Trophoblast cell (in vitro differentiated cells and primary cell): ENCODE results near the gene PCLO.
"Not testable (repeated sequence)": the region's sequence is repeated elsewhere in the genome, so short reads cannot be mapped to it uniquely, and the experiment has no call there.

Experiments used
- DNase-seq, 2 donors: peaks; one replicate each; pipeline ENCODE4 v3.0.0-alpha.2; 2016
- H2AFZ ChIP-seq: 2 replicates; pipeline ENCODE4 v1.6.1; 2013; ENCODE audit warnings: low read length, moderate library complexity, mild to moderate bottlenecking; ENCODE audit not compliant: insufficient read depth, poor library complexity
- H2AK5ac ChIP-seq: 2 replicates; pipeline ENCODE4 v1.6.1; 2013; ENCODE audit warnings: mild to moderate bottlenecking, low read length
- H2BK120ac ChIP-seq: 2 replicates; pipeline ENCODE4 v1.6.1; 2013; ENCODE audit warnings: low read length, mild to moderate bottlenecking, moderate library complexity; ENCODE audit not compliant: insufficient read depth, poor library complexity
- H2BK12ac ChIP-seq: 2 replicates; pipeline ENCODE4 v1.6.1; 2013; ENCODE audit warnings: mild to moderate bottlenecking, low read length, moderate library complexity
- H2BK5ac ChIP-seq: 2 replicates; pipeline ENCODE4 v1.6.1; 2013; ENCODE audit warnings: low read length, low read depth, moderate library complexity, mild to moderate bottlenecking; ENCODE audit not compliant: poor library complexity
- H3K14ac ChIP-seq: 2 replicates; pipeline ENCODE4 v1.6.1; 2013; ENCODE audit warnings: mild to moderate bottlenecking, low read length
- H3K18ac ChIP-seq: 2 replicates; pipeline ENCODE4 v1.6.1; 2013; ENCODE audit warnings: mild to moderate bottlenecking, low read length
- H3K23ac ChIP-seq: 2 replicates; pipeline ENCODE4 v1.6.1; 2013; ENCODE audit warnings: low read length
- H3K27ac ChIP-seq: 2 replicates; pipeline ENCODE4 v1.5.1; 2013; ENCODE audit warnings: low read depth, mild to moderate bottlenecking, inconsistent platforms, low read length, moderate library complexity
- H3K27me3 ChIP-seq: 2 replicates; pipeline ENCODE4 v1.6.1; 2013; ENCODE audit warnings: inconsistent platforms, mild to moderate bottlenecking, low read length, moderate library complexity; ENCODE audit not compliant: insufficient read depth
- H3K36me3 ChIP-seq, 2 experiments: 1 replicate in 1 of 2; 2 replicates in 1 of 2; pipeline ENCODE4 v1.6.1; 2013; ENCODE audit warnings: low read length in 2 of 2, mild to moderate bottlenecking in 2 of 2, moderate library complexity in 1 of 2; ENCODE audit not compliant: insufficient read depth in 2 of 2, control insufficient read depth in 1 of 2
- H3K4ac ChIP-seq: 2 replicates; pipeline ENCODE4 v1.6.1; 2013; ENCODE audit warnings: low read depth, mild to moderate bottlenecking, low read length, moderate library complexity
- H3K4me1 ChIP-seq, 2 experiments: 1 replicate in 1 of 2; 2 replicates in 1 of 2; pipeline ENCODE4 v1.6.1; 2013; ENCODE audit warnings: low read length in 2 of 2, mild to moderate bottlenecking in 2 of 2, moderate library complexity in 1 of 2; ENCODE audit not compliant: insufficient read depth in 2 of 2, control insufficient read depth in 1 of 2
- H3K4me2 ChIP-seq: 2 replicates; pipeline ENCODE4 v1.6.1; 2013; ENCODE audit warnings: inconsistent platforms, mild to moderate bottlenecking, low read length, moderate library complexity
- H3K4me3 ChIP-seq: 2 replicates; pipeline ENCODE4 v1.5.1; 2013; ENCODE audit warnings: mild to moderate bottlenecking, low read depth, low read length, inconsistent platforms
- H3K79me1 ChIP-seq: one replicate; pipeline ENCODE4 v1.6.1; 2013; ENCODE audit warnings: low read length
- H3K79me2 ChIP-seq: 2 replicates; pipeline ENCODE4 v1.6.1; 2013; ENCODE audit warnings: low read length, mild to moderate bottlenecking; ENCODE audit not compliant: control insufficient read depth, insufficient read depth, poor library complexity
- H3K9ac ChIP-seq: 2 replicates; pipeline ENCODE4 v1.6.1; 2013; ENCODE audit warnings: mild to moderate bottlenecking, low read length
- H3K9me3 ChIP-seq: 2 replicates; pipeline ENCODE4 v1.6.1; 2013; ENCODE audit warnings: low read depth, mild to moderate bottlenecking, control low read depth, inconsistent platforms, low read length; ENCODE audit not compliant: insufficient read depth
- H4K12ac ChIP-seq: 2 replicates; pipeline ENCODE4 v1.6.1; 2013; ENCODE audit warnings: low read depth, mild to moderate bottlenecking, low read length, moderate library complexity
- H4K8ac ChIP-seq: 2 replicates; pipeline ENCODE4 v1.6.1; 2013; ENCODE audit warnings: low read depth, mild to moderate bottlenecking, low read length, moderate library complexity
- H4K91ac ChIP-seq: one replicate; pipeline ENCODE4 v1.6.1; 2013; ENCODE audit warnings: low read depth, mild to moderate bottlenecking, low read length, moderate library complexity
- WGBS: extraction: QIAGEN DNeasy Blood & Tissue Kit; methylation state at CpG from one replicate; pipeline ENCODE4 v1.1.7; 2013; ENCODE audit warnings: missing lambda C conversion rate; ENCODE audit not compliant: insufficient read length, insufficient coverage; ENCODE audit errors: extremely low coverage; 5-methylcytosine and 5-hydroxymethylcytosine counted together

The PCLO gene

DNA sequence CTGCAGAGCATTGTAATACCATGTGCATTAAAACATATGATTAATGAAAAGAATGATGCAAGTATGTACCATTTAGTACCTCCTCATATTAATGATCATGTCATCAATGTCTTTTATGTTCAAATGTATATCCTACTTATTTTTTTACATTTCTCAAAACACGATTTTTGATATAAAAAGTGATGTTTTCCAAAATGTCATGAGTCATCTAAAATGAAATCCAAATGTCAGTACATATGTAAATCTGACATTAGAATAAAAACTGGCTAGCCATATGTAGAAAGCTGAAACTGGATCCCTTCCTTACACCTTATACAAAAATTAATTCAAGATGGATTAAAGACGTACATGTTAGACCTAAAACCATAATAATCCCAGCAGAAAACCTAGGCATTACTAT, 261.6 kb downstream of the PCLO start:
- H3K79me2 ChIP-seq, H2BK12ac ChIP-seq, H3K14ac ChIP-seq, H2AK5ac ChIP-seq, H3K79me1 ChIP-seq, H3K18ac ChIP-seq, H4K91ac ChIP-seq, H3K4me2 ChIP-seq, H3K36me3 ChIP-seq, H4K12ac ChIP-seq, H3K23ac ChIP-seq, DNase-seq, H3K27ac ChIP-seq, H2BK5ac ChIP-seq, H3K9ac ChIP-seq, H3K4me1 ChIP-seq, H3K4ac ChIP-seq, H3K9me3 ChIP-seq, H2BK120ac ChIP-seq, H4K8ac ChIP-seq, H3K27me3 ChIP-seq, H3K4me3 ChIP-seq, H2AFZ ChIP-seq: not testable (repeated sequence)
- WGBS = no CpG with 5 or more reads among the region's 2 CpGs

GRCh38 chr7:82897500-82897899, 265.2 kb downstream of the PCLO start:
- H3K27me3 ChIP-seq = no peaks in the 10 kb centered on the region
- no peak overlapping the region for H3K18ac ChIP-seq
- no peak overlapping the region for H2BK5ac ChIP-seq
- H4K12ac ChIP-seq = no peak overlapping the region
- H3K79me2 ChIP-seq = no peaks in the 10 kb centered on the region
- DNase-seq = no peak
- no peak overlapping the region for H3K14ac ChIP-seq
- H4K91ac ChIP-seq = no peak overlapping the region
- no peak overlapping the region for H3K4me3 ChIP-seq
- no peak overlapping the region for H4K8ac ChIP-seq
- no peak overlapping the region for H3K23ac ChIP-seq
- H2BK120ac ChIP-seq = no peak overlapping the region
- H2AK5ac ChIP-seq = no peak overlapping the region
- WGBS = no CpG with 5 or more reads among the region's 3 CpGs
- no peak overlapping the region for H3K27ac ChIP-seq
- no peak overlapping the region for H3K4ac ChIP-seq
- H3K9ac ChIP-seq = no peak overlapping the region
- no peaks in the 10 kb centered on the region for H3K4me1 ChIP-seq
- no peaks in the 10 kb centered on the region for H3K36me3 ChIP-seq
- no peaks in the 10 kb centered on the region for H3K9me3 ChIP-seq
- no peak overlapping the region for H3K4me2 ChIP-seq
- no peak overlapping the region for H2BK12ac ChIP-seq
- no peaks in the 10 kb centered on the region for H3K79me1 ChIP-seq
- H2AFZ ChIP-seq = no peak overlapping the region

- not testable (repeated sequence) for H2BK5ac ChIP-seq, H4K8ac ChIP-seq, H2BK12ac ChIP-seq, H3K23ac ChIP-seq, H2AK5ac ChIP-seq, H3K4me2 ChIP-seq, H3K79me2 ChIP-seq, H3K4ac ChIP-seq, H3K9me3 ChIP-seq, H3K14ac ChIP-seq, H3K4me1 ChIP-seq, DNase-seq, H3K27me3 ChIP-seq, H4K91ac ChIP-seq, H3K18ac ChIP-seq, H2AFZ ChIP-seq, H4K12ac ChIP-seq, H3K4me3 ChIP-seq, H3K27ac ChIP-seq, H3K9ac ChIP-seq, H2BK120ac ChIP-seq, H3K79me1 ChIP-seq, H3K36me3 ChIP-seq
- WGBS = no CpG with 5 or more reads among the region's 7 CpGs
Observed at GRCh38 chr7:82894341-82894740, 268.3 kb downstream of the PCLO start.

- Histone ChIP-seq H3K9ac (no peak overlapping the region), H2BK12ac (no peak overlapping the region), H3K18ac (no peak overlapping the region), H3K4ac (no peak overlapping the region), H3K9me3 (no peaks in the 10 kb centered on the region), H3K27ac (no peak overlapping the region), H3K23ac (no peak overlapping the region), H3K79me1 (no peaks in the 10 kb centered on the region), H2BK120ac (no peak overlapping the region), H4K91ac (no peak overlapping the region), H2AK5ac (no peak overlapping the region), H3K36me3 (no peaks in the 10 kb centered on the region), H3K14ac (no peak overlapping the region), H4K12ac (no peak overlapping the region), H3K79me2 (no peaks in the 10 kb centered on the region), H4K8ac (no peak overlapping the region), H3K4me1 (no peaks in the 10 kb centered on the region), H3K4me2 (no peak overlapping the region), H3K27me3 (no peaks in the 10 kb centered on the region), H2BK5ac (no peak overlapping the region), H2AFZ (no peak overlapping the region), H3K4me3 (no peak overlapping the region)
- no peak for DNase-seq
- WGBS = no CpG with 5 or more reads among the region's 1 CpG
Observed at GRCh38 chr7:82886324-82886723, 276.4 kb downstream of the PCLO start.
